GM12874 (cell line): ENCODE measurements around the gene GATA5.

ENCODE experiments used
- CTCF ChIP-seq: IDR thresholded peaks from 2 replicates; pipeline ENCODE4 v1.5.1; 2011; ENCODE audit warnings: low read depth, mild to moderate bottlenecking, control low read depth, low read length, moderate library complexity; ENCODE audit not compliant: insufficient read depth

The GATA5 gene, protein sequence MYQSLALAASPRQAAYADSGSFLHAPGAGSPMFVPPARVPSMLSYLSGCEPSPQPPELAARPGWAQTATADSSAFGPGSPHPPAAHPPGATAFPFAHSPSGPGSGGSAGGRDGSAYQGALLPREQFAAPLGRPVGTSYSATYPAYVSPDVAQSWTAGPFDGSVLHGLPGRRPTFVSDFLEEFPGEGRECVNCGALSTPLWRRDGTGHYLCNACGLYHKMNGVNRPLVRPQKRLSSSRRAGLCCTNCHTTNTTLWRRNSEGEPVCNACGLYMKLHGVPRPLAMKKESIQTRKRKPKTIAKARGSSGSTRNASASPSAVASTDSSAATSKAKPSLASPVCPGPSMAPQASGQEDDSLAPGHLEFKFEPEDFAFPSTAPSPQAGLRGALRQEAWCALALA

GRCh38 chr20:62475772-62476055, at the start of gene GATA5:
GATA5 (minus strand) TSS chr20:62475995; CDS start chr20:62475521, 474 bp downstream.
- no peak for TF ChIP-seq CTCF

- no peak for TF ChIP-seq CTCF
Measured at GRCh38 chr20:62525014-62525413, 49.2 kb upstream of the GATA5 start.

DNA sequence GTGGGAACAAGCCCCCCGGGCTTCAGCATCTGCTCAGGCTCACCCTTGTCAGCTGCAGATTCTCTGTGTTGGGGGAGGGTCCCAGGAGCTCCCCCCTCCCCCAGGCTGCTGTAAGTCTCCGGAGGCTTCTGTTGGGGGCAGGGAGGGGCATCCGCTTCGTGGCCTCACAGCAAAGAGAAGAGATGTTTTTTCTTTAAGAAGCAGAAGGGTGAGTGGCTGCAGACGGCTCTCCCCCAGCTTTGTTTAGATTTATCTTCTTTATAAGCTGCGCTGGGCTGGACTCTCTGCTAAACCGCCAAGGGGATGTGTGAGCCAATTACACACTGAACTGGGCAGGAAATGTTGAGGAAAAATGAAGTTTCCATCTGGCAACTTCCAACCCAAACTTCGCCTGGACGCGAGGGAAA, 48.7 kb upstream of the GATA5 start:
- no peak for TF ChIP-seq CTCF

GRCh38 chr20:62523473-62524203, 47.8 kb upstream of the GATA5 start:
- no peak for TF ChIP-seq CTCF

DNA sequence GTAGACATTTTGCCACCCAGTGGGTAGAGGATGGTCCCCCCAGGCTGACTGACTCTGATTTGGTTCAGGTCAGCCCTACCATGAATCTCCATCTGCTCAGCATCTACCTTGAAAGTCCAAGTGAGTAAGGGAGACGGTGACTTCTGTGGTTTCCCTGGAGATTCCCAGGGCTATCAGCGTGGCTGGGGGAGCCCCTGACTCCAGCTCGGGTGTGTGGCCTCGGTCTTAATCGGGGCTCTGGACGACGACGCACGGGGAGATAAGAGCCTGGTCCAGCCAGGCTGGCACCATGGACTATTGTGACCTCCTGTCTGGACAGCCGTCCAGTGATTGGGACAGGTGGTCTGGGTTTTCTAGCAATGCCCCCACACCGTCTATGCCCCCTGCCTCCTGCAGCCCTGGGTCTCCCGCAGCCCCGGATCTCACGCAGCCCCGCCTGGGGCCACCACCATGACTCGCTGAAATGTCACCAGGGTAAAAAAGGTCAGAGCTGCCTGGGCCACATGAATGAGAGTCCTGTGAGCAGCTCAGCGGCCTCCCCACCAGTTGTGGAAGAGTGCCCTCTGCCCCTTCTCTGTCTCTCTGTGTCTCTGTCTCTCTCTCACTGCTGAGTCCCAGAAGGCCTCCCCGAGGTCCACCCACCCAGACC, 47.1 kb upstream of the GATA5 start:
- TF ChIP-seq CTCF, result no peak

GRCh38 chr20:62519826-62520225, 44.0 kb upstream of the GATA5 start:
- no peak for TF ChIP-seq CTCF

DNA sequence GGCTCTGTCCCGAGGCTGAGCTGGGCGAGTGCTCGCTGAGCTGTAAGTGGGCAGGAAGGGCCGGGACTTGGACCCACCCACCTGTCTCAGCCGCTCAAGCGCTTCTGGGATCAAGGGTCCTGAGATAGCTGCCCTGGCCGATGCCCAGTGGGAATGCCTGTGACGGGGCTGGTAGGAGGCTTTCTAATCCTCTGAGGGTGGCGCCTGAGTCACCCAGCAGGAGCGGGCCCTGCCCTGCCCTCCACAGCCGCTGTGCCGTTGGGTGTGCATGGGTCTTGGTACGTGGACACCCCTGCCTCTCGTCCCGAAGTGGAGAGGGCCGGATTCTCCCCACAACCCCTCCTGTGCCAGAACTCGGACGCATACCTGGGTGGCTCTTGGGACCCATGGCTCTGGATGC, 43.1 kb upstream of the GATA5 start:
- no peak for TF ChIP-seq CTCF
